ENCODE data around the gene STEAP1. TPM values are rescaled to one million over a fixed set of nuclear protein-coding genes. Genes with fewer than 3 reads are reported as not detected.

The STEAP1 gene
- total RNA-seq, 2 donors from 2014 or later = 0.66 to 3.8 TPM

DNA sequence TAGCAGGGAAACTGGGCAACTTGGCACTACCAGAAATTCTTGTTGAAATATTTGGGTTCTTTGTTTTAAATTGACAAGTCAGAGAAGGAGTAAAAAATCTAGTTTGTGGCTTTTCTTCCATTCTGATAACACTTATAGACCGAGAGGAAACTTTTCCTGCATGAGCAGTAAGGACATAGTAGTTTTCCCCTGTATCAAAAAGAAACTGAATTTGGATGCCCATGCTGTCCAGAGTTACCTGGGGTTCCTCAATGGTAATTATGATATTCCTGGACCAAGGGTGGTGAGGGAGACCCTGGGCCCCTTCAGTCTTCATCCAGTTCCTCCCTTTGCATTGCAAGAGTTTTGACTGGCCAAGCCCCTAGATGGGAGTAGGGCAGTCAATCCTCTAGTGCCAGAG lies 37.4 kb downstream of the STEAP1 start:
- WGBS, 2 experiments (ENCODE audit: insufficient coverage in 1 of 2, insufficient read length in 1 of 2) = 86 to 89% methylated on average over 1 of the region's 1 CpG

DNA sequence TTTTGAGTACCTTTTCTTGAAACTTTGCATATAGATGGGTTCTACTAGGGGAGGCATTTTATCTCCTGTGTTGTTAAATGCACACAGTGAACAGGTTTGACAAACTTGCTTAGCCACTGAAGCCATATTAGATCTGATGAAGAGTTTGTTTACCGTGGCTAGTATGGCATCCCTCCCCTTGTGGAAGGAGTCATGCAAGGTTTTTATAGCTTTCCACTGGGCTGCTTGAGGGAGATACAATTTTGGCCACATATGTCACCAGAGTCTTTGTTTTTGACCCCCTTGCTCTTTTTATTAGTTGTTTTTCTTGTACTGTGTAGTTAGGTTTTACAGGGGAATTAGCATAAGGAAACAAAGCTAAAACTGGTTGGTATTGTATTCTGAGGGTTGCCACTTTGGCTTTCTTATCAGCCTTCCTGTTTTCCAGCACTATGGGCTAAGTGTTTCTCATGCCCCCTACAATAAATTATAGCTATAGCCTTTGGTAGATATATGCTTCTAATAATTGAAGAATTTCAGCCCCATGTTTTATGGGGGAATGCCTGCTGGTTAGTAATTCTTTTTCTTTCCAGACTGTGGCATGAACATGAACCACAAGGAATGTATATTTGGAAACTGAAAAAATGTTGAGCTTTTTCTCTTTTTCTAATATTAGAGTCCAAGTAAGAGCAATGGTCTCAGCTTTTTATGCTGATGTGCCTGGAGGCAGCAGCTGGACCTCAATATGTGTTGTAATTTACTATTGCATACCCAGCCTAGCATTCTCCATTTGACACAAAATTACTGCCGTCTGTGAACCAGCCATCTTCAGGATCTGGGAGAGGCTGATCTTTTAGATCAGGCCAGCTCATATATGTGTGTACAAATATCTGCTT lies 38.8 kb downstream of the STEAP1 start:
- no peaks in the 10 kb centered on the region for H3K36me3 Mint-ChIP-seq (ENCODE audit: low read depth)
- no peak overlapping the region for H3K9ac ChIP-seq (ENCODE audit: extremely low read depth, low read length, poor library complexity, severe bottlenecking)
- 86 to 97% methylated on average over 1 to 2 of the region's 2 CpGs for WGBS, 2 experiments (ENCODE audit: insufficient coverage in 1 of 2, insufficient read length in 1 of 2)
- H3K36me3 ChIP-seq (ENCODE audit: control insufficient read depth, insufficient read depth, low read length) = no peaks in the 10 kb centered on the region
- no peaks in the 10 kb centered on the region for H3K4me1 Mint-ChIP-seq
- no peaks in the 10 kb centered on the region for H3K27me3 ChIP-seq (ENCODE audit: control insufficient read depth, insufficient read depth, low read length, poor library complexity, severe bottlenecking)
- no peak overlapping the region for H3K27ac Mint-ChIP-seq
- no peak for DNase-seq
- H3K27me3 Mint-ChIP-seq (ENCODE audit: insufficient read depth) = no peaks in the 10 kb centered on the region
- no peak overlapping the region for H3K4me3 ChIP-seq (ENCODE audit: low read length)
- no peaks in the 10 kb centered on the region for H3K4me1 ChIP-seq (ENCODE audit: control insufficient read depth, insufficient read depth, low read length)
- TF ChIP-seq, protein P1, sequence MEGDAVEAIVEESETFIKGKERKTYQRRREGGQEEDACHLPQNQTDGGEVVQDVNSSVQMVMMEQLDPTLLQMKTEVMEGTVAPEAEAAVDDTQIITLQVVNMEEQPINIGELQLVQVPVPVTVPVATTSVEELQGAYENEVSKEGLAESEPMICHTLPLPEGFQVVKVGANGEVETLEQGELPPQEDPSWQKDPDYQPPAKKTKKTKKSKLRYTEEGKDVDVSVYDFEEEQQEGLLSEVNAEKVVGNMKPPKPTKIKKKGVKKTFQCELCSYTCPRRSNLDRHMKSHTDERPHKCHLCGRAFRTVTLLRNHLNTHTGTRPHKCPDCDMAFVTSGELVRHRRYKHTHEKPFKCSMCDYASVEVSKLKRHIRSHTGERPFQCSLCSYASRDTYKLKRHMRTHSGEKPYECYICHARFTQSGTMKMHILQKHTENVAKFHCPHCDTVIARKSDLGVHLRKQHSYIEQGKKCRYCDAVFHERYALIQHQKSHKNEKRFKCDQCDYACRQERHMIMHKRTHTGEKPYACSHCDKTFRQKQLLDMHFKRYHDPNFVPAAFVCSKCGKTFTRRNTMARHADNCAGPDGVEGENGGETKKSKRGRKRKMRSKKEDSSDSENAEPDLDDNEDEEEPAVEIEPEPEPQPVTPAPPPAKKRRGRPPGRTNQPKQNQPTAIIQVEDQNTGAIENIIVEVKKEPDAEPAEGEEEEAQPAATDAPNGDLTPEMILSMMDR (conservative IDR thresholded peaks at IDR 0.05) = no peak
- H3K9me3 ChIP-seq (ENCODE audit: control insufficient read depth, low read length) = peaks cover 34% of the 10 kb centered on the region
- no peak overlapping the region for H3K4me3 Mint-ChIP-seq
- H3K27ac ChIP-seq (ENCODE audit: low read depth, low read length) = no peak overlapping the region
- peaks cover 39% of the 10 kb centered on the region for H3K9me3 Mint-ChIP-seq

More for the DNA sequence above, 37.4 kb downstream of the STEAP1 start:
- TF ChIP-seq, protein P1 (conservative IDR thresholded peaks at IDR 0.05) = no peak
- DNase-seq = no peak
- H3K27ac ChIP-seq (ENCODE audit: low read depth, low read length) = no peak overlapping the region
- H3K4me1 ChIP-seq (ENCODE audit: control insufficient read depth, insufficient read depth, low read length) = no peaks in the 10 kb centered on the region
- no peak overlapping the region for H3K9ac ChIP-seq (ENCODE audit: extremely low read depth, low read length, poor library complexity, severe bottlenecking)
- no peak overlapping the region for H3K27ac Mint-ChIP-seq
- peaks cover 34% of the 10 kb centered on the region for H3K9me3 ChIP-seq (ENCODE audit: control insufficient read depth, low read length)
- no peak overlapping the region for H3K4me3 ChIP-seq (ENCODE audit: low read length)
- H3K36me3 ChIP-seq (ENCODE audit: control insufficient read depth, insufficient read depth, low read length) = no peaks in the 10 kb centered on the region
- H3K9me3 Mint-ChIP-seq = peaks cover 41% of the 10 kb centered on the region
- no peaks in the 10 kb centered on the region for H3K4me1 Mint-ChIP-seq
- H3K4me3 Mint-ChIP-seq = no peak overlapping the region
- no peaks in the 10 kb centered on the region for H3K27me3 Mint-ChIP-seq (ENCODE audit: insufficient read depth)
- H3K36me3 Mint-ChIP-seq (ENCODE audit: low read depth) = no peaks in the 10 kb centered on the region
- H3K27me3 ChIP-seq (ENCODE audit: control insufficient read depth, insufficient read depth, low read length, poor library complexity, severe bottlenecking) = no peaks in the 10 kb centered on the region

DNA sequence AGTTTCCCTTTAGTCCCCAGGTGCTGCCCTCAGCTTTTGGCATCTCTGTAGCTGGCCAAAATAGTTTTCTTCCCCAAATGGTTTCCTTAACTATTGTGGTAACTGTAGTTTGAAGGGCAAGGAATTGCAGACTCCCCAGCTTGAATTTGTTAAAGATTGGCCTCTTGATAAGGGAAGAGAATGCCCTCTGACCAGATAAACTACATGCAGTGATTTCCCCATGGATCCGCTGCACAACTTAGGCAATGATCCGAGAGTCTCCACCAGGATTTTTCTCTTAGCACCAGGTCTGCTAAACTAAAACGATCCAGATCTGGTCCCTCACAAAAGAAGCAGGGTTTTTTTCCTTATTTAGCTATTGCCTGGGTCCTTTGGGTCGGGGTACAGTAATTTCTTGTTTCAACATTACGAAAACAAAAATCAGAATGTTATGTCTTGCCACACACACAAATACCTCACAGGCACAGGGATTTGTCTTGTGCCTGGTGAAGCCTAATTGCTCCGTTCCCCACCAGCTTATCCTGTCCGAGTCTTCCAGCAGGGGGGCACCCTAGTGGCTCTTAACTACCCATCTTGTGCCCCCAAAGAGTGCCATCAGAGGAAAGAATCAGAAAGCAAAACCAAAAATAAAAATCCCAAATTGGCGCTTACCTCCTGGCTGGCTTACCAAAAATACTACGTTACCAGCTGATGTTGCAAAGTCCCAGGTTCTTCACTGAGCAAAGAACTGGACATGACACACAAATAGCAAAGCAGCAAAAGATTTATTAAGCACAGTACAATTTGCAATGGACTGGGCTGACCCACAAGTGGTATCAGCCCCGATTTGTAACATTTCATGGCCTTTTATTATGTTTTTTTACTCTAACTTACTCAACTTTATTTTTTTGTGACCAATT lies 40.9 kb downstream of the STEAP1 start:
- Histone ChIP-seq H3K4me1 (ENCODE audit: control insufficient read depth, insufficient read depth, low read length) (no peaks in the 10 kb centered on the region), H3K36me3 (ENCODE audit: control insufficient read depth, insufficient read depth, low read length) (no peaks in the 10 kb centered on the region), H3K9me3 (ENCODE audit: control insufficient read depth, low read length) (peaks cover 30% of the 10 kb centered on the region), H3K4me3 (ENCODE audit: low read length) (no peak overlapping the region), H3K27me3 (ENCODE audit: control insufficient read depth, insufficient read depth, low read length, poor library complexity, severe bottlenecking) (no peaks in the 10 kb centered on the region), H3K27ac (ENCODE audit: low read depth, low read length) (no peak overlapping the region), H3K9ac (ENCODE audit: extremely low read depth, low read length, poor library complexity, severe bottlenecking) (no peak overlapping the region)
- Mint-ChIP-seq H3K27me3 (ENCODE audit: insufficient read depth) (no peaks in the 10 kb centered on the region), H3K4me1 (no peaks in the 10 kb centered on the region), H3K4me3 (no peak overlapping the region), H3K9me3 (peaks cover 26% of the 10 kb centered on the region), H3K27ac (no peak overlapping the region), H3K36me3 (ENCODE audit: low read depth) (no peaks in the 10 kb centered on the region)
- 81 to 92% methylated on average over 8 to 10 of the region's 10 CpGs for WGBS, 2 experiments (ENCODE audit: insufficient coverage in 1 of 2, insufficient read length in 1 of 2)
- no peak for DNase-seq
- TF ChIP-seq, protein P1 (conservative IDR thresholded peaks at IDR 0.05) = no peak
